Measurements from ENCODE around the gene LAPTM5.

Gene LAPTM5

DNA sequence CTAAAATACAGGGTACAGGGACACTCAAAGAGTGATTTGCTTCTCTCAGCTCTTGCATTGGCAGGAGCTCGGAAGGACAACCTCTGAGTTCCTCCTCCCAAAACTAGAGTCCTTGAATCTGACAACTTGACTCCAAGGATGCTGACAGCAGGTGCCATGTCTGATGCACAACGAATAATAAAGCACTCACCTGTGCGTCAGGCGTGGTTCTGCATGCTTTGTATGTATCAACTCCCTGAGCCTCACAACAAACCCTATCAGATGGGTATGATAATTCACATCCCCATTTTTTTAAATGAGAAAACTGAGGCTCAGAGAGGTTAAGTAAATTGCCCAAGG, 1.4 kb downstream of the LAPTM5 start:
- no peak overlapping the region for H3K4ac ChIP-seq (ENCODE audit: low read depth, low read length)
- H4K12ac ChIP-seq (ENCODE audit: low read depth, low read length): no peak overlapping the region
- peaks cover 3% of the 10 kb centered on the region for H3K9me3 ChIP-seq (ENCODE audit: insufficient read depth, low read depth, low read length)
- H4K91ac ChIP-seq (ENCODE audit: low read depth, low read length): no peak overlapping the region
- no peaks in the 10 kb centered on the region for H3K79me2 ChIP-seq (ENCODE audit: control insufficient read depth, insufficient read depth, low read length, poor library complexity)
- H2BK120ac ChIP-seq (ENCODE audit: insufficient read depth, low read length, poor library complexity): no peak overlapping the region
- H2BK12ac ChIP-seq (ENCODE audit: low read length): no peak overlapping the region
- no peak overlapping the region for H3K27ac ChIP-seq (ENCODE audit: low read depth, low read length)
- H3K9ac ChIP-seq (ENCODE audit: low read length): no peak overlapping the region
- no peak overlapping the region for H2BK5ac ChIP-seq (ENCODE audit: low read depth, low read length, poor library complexity)
- H4K8ac ChIP-seq (ENCODE audit: low read depth, low read length): no peak overlapping the region
- H3K36me3 ChIP-seq (ENCODE audit: control insufficient read depth in 1 of 2, insufficient read depth in 2 of 2, low read length in 2 of 2): no peaks in the 10 kb centered on the region
- H3K4me1 ChIP-seq (ENCODE audit: control insufficient read depth in 1 of 2, insufficient read depth in 2 of 2, low read length in 2 of 2): peaks cover 19 to 21% of the 10 kb centered on the region in 2 experiments
- no CpG with 5 or more reads among the region's 4 CpGs for WGBS (ENCODE audit: extremely low coverage, insufficient coverage, insufficient read length)
- H2AK5ac ChIP-seq (ENCODE audit: low read length): no peak overlapping the region
- H3K4me2 ChIP-seq (ENCODE audit: low read length): no peak overlapping the region
- H3K79me1 ChIP-seq (ENCODE audit: low read length): peaks cover 7% of the 10 kb centered on the region
- H3K4me3 ChIP-seq (ENCODE audit: low read depth, low read length): no peak overlapping the region
- no peak overlapping the region for H3K23ac ChIP-seq (ENCODE audit: low read length)
- no peak overlapping the region for H2AFZ ChIP-seq (ENCODE audit: insufficient read depth, low read length, poor library complexity)
- no peaks in the 10 kb centered on the region for H3K27me3 ChIP-seq (ENCODE audit: insufficient read depth, low read length)
- H3K14ac ChIP-seq (ENCODE audit: low read length): no peak overlapping the region
- no peak for DNase-seq
- H3K18ac ChIP-seq (ENCODE audit: low read length): no peak overlapping the region

DNA sequence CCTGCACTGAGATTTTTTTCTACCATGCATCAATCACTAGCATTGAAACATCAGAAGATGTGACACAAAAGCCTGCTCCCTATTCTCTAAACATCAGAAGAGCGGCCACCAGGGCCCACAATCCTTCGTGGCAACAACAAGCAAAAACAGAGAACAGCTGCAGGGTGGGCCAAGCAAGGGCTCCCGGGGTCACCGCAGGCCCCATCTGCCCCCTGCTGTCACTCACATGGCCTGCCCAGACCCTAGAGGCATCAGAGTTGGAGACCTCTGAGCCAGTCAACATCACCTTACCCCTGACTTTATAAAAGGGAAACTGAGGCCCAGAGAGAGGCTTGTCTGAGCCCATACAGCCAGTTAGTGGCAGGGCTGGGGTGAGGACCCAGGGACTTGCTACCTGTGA, 1.8 kb downstream of the LAPTM5 start:
- Histone ChIP-seq H3K9ac (ENCODE audit: low read length) (no peak overlapping the region), H2AFZ (ENCODE audit: insufficient read depth, low read length, poor library complexity) (no peak overlapping the region), H2AK5ac (ENCODE audit: low read length) (no peak overlapping the region), H2BK120ac (ENCODE audit: insufficient read depth, low read length, poor library complexity) (no peak overlapping the region), H3K14ac (ENCODE audit: low read length) (no peak overlapping the region), H4K12ac (ENCODE audit: low read depth, low read length) (no peak overlapping the region), H3K27me3 (ENCODE audit: insufficient read depth, low read length) (no peaks in the 10 kb centered on the region), H3K79me2 (ENCODE audit: control insufficient read depth, insufficient read depth, low read length, poor library complexity) (no peaks in the 10 kb centered on the region), H3K36me3 (ENCODE audit: control insufficient read depth in 1 of 2, insufficient read depth in 2 of 2, low read length in 2 of 2) (no peaks in the 10 kb centered on the region), H4K8ac (ENCODE audit: low read depth, low read length) (no peak overlapping the region), H3K79me1 (ENCODE audit: low read length) (peaks cover 7% of the 10 kb centered on the region), H3K4me3 (ENCODE audit: low read depth, low read length) (no peak overlapping the region), H3K4ac (ENCODE audit: low read depth, low read length) (no peak overlapping the region), H2BK12ac (ENCODE audit: low read length) (no peak overlapping the region), H3K18ac (ENCODE audit: low read length) (no peak overlapping the region), H3K27ac (ENCODE audit: low read depth, low read length) (no peak overlapping the region), H3K23ac (ENCODE audit: low read length) (no peak overlapping the region), H2BK5ac (ENCODE audit: low read depth, low read length, poor library complexity) (no peak overlapping the region), H3K4me1 (ENCODE audit: control insufficient read depth in 1 of 2, insufficient read depth in 2 of 2, low read length in 2 of 2) (peaks cover 19 to 20% of the 10 kb centered on the region in 2 experiments), H3K4me2 (ENCODE audit: low read length) (no peak overlapping the region), H3K9me3 (ENCODE audit: insufficient read depth, low read depth, low read length) (peaks cover 2% of the 10 kb centered on the region), H4K91ac (ENCODE audit: low read depth, low read length) (no peak overlapping the region)
- DNase-seq: no peak
- no CpG with 5 or more reads among the region's 4 CpGs for WGBS (ENCODE audit: extremely low coverage, insufficient coverage, insufficient read length)

DNA sequence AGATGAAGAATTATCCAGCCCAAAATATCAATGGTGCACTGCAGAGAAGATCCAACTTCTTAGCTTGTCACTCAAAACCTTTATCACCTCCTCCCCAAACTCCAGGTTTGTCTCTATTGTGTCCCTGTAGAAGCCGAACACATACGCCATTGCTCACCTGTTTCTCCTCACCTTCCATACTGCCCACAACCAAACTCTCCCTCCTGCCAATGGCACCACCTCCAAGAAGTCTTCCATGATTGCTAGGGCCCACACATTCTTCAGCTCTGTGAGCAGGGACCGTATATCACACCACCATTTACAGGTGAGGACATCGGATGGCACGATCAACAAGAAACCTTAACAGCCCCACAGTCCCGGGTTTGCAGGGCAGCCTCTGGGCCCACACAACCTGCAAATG, 2.2 kb downstream of the LAPTM5 start:
- Histone ChIP-seq H3K23ac (ENCODE audit: low read length) (no peak overlapping the region), H3K79me2 (ENCODE audit: control insufficient read depth, insufficient read depth, low read length, poor library complexity) (no peaks in the 10 kb centered on the region), H3K4me2 (ENCODE audit: low read length) (no peak overlapping the region), H3K27me3 (ENCODE audit: insufficient read depth, low read length) (no peaks in the 10 kb centered on the region), H3K14ac (ENCODE audit: low read length) (no peak overlapping the region), H2AK5ac (ENCODE audit: low read length) (no peak overlapping the region), H2BK120ac (ENCODE audit: insufficient read depth, low read length, poor library complexity) (no peak overlapping the region), H3K27ac (ENCODE audit: low read depth, low read length) (no peak overlapping the region), H3K9ac (ENCODE audit: low read length) (no peak overlapping the region), H2BK12ac (ENCODE audit: low read length) (no peak overlapping the region), H3K9me3 (ENCODE audit: insufficient read depth, low read depth, low read length) (peaks cover 1% of the 10 kb centered on the region), H4K12ac (ENCODE audit: low read depth, low read length) (no peak overlapping the region), H3K4me1 (ENCODE audit: control insufficient read depth in 1 of 2, insufficient read depth in 2 of 2, low read length in 2 of 2) (peaks cover 16 to 18% of the 10 kb centered on the region in 2 experiments), H4K8ac (ENCODE audit: low read depth, low read length) (no peak overlapping the region), H3K79me1 (ENCODE audit: low read length) (peaks cover 7% of the 10 kb centered on the region), H2BK5ac (ENCODE audit: low read depth, low read length, poor library complexity) (no peak overlapping the region), H3K4ac (ENCODE audit: low read depth, low read length) (no peak overlapping the region), H3K18ac (ENCODE audit: low read length) (no peak overlapping the region), H3K36me3 (ENCODE audit: control insufficient read depth in 1 of 2, insufficient read depth in 2 of 2, low read length in 2 of 2) (no peaks in the 10 kb centered on the region), H3K4me3 (ENCODE audit: low read depth, low read length) (no peak overlapping the region), H2AFZ (ENCODE audit: insufficient read depth, low read length, poor library complexity) (no peak overlapping the region), H4K91ac (ENCODE audit: low read depth, low read length) (no peak overlapping the region)
- WGBS (ENCODE audit: extremely low coverage, insufficient coverage, insufficient read length): no CpG with 5 or more reads among the region's 6 CpGs
- no peak for DNase-seq

DNA sequence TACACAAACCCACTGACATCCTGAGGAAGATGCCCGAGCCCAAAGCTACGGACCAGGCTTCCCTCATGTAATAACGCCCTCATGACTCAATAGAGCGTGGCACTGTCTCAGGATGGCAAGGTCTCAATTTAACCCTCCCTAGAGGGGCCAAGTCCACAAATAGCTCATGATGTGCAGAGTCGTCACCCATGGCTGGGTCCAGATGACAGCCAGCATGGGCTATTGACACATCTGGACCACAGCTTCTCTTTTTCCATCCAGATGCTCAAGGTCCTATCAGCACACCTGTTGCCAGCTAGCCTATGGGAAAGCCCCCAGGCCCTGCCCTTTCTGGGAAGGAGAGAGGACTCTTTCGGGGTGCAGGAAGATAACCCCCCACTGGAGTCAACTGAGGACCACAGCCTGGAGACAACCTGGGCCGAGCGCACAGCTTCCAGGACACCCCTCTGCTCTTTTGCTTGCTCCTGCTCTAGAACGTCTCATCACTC, 2.8 kb downstream of the LAPTM5 start:
- no peak overlapping the region for H2BK12ac ChIP-seq (ENCODE audit: low read length)
- peak; percentile 16 to 18 for DNase-seq
- H3K4ac ChIP-seq (ENCODE audit: low read depth, low read length): no peak overlapping the region
- no peak overlapping the region for H3K23ac ChIP-seq (ENCODE audit: low read length)
- H2BK5ac ChIP-seq (ENCODE audit: low read depth, low read length, poor library complexity): no peak overlapping the region
- no peak overlapping the region for H4K8ac ChIP-seq (ENCODE audit: low read depth, low read length)
- no peak overlapping the region for H2AK5ac ChIP-seq (ENCODE audit: low read length)
- H3K4me1 ChIP-seq (ENCODE audit: control insufficient read depth in 1 of 2, insufficient read depth in 2 of 2, low read length in 2 of 2): peaks cover 16 to 18% of the 10 kb centered on the region in 2 experiments
- H3K14ac ChIP-seq (ENCODE audit: low read length): no peak overlapping the region
- H3K27me3 ChIP-seq (ENCODE audit: insufficient read depth, low read length): no peaks in the 10 kb centered on the region
- no peak overlapping the region for H4K12ac ChIP-seq (ENCODE audit: low read depth, low read length)
- H3K36me3 ChIP-seq (ENCODE audit: control insufficient read depth in 1 of 2, insufficient read depth in 2 of 2, low read length in 2 of 2): no peaks in the 10 kb centered on the region
- H3K79me2 ChIP-seq (ENCODE audit: control insufficient read depth, insufficient read depth, low read length, poor library complexity): no peaks in the 10 kb centered on the region
- no peak overlapping the region for H2BK120ac ChIP-seq (ENCODE audit: insufficient read depth, low read length, poor library complexity)
- peaks cover 1% of the 10 kb centered on the region for H3K9me3 ChIP-seq (ENCODE audit: insufficient read depth, low read depth, low read length)
- H4K91ac ChIP-seq (ENCODE audit: low read depth, low read length): no peak overlapping the region
- no CpG with 5 or more reads among the region's 9 CpGs for WGBS (ENCODE audit: extremely low coverage, insufficient coverage, insufficient read length)
- no peak overlapping the region for H3K9ac ChIP-seq (ENCODE audit: low read length)
- no peak overlapping the region for H3K18ac ChIP-seq (ENCODE audit: low read length)
- H3K27ac ChIP-seq (ENCODE audit: low read depth, low read length): no peak overlapping the region
- H3K4me2 ChIP-seq (ENCODE audit: low read length): no peak overlapping the region
- no peak overlapping the region for H3K4me3 ChIP-seq (ENCODE audit: low read depth, low read length)
- H2AFZ ChIP-seq (ENCODE audit: insufficient read depth, low read length, poor library complexity): no peak overlapping the region
- H3K79me1 ChIP-seq (ENCODE audit: low read length): peaks cover 7% of the 10 kb centered on the region
